NCI-H1694 treated with DMSO at 0.1 percent for 48 hours (cell line): ENCODE measurements around the gene DUS1L.

ENCODE experiments used
- DNase-seq: peaks from one replicate; lab custom pipeline; 2025; lab: John Stamatoyannopoulos, UW

Gene DUS1L

DNA sequence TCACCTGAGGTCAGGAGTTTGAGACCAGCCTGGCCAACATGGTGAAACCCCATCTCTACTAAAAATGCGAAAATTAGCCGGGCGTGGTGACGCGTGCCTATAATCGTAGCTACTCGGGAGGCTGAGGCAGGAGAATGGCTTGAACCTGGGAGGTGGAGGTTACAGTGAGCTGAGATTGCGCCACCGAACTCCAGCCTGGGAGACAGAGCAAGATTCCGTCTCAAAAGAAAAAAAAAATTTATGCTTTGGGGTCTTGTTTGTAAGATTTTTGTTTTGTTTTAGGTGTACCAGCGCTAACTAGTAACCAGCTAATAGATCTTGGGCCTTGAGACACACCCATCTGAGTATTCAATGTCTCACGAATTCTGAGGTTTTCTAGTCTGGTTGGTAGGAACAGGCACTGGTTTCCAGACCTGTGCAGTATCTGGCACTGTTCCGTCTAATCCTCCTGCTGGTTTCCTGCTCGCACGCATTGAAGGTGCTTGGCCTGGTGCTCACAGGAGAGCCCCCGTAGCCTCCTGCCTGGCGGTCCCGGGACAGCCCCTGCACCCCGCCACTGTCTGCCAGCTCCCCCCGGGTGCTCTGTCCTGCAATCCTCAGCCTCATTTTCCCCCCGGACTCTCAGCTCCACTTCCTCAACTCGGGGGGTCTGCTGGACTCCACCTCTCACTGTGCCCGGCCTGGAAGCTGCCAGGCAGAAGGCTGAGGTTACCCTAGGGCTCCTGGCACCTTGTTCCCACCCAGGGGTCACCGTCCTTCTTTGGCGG, 10.6 kb upstream of the DUS1L start:
- DNase-seq = no peak

- no peak for DNase-seq
These were observed 7.8 kb upstream of the DUS1L start for GRCh38 chr17:82073446-82073845.

GRCh38 chr17:82072827-82073226, 7.2 kb upstream of the DUS1L start:
- no peak for DNase-seq

- no peak for DNase-seq
These were observed 5.0 kb upstream of the DUS1L start for GRCh38 chr17:82070611-82071010.

- no peak for DNase-seq
These were observed 389 bp downstream of the DUS1L start for GRCh38 chr17:82065193-82065637.

DNA sequence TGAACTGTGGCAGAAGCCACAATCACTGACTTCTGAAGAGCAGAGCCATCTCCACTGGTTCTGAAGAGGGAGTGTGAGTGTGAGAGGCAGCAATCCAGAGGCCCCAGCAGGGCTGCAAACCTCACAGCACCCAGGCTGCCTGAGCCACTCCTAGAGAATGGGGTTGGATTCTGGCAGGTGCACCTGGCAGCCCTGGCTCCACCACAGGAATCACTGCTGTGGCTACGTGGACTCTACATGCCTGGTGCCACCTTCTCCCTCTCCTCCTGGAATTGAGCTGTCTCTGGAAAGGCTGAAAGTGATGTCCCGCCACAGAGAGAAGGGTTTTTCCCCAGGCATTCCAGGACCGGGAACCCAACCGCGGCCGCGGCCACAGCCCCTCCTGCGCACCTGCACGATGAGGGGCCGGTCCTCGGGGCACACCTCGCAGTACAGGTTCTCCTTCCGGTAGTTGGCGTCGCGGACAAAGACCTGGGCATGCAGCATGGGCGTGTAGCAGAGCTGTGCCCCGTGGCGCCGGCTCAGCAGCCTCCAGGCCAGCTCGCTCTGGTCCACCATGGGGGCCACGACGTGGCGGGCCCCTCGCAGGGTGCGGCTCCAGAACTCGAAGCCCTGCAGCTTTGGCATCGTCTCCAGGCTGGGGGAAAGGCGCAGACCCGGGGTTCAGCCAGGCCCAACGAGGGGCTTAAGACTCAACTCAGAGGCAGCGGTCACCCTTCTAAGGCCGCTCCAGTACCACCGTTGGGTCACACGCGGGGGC, 991 bp downstream of the DUS1L start:
- DNase-seq = no peak

GRCh38 chr17:82063424-82064415, 1.9 kb downstream of the DUS1L start:
- no peak for DNase-seq

DNA sequence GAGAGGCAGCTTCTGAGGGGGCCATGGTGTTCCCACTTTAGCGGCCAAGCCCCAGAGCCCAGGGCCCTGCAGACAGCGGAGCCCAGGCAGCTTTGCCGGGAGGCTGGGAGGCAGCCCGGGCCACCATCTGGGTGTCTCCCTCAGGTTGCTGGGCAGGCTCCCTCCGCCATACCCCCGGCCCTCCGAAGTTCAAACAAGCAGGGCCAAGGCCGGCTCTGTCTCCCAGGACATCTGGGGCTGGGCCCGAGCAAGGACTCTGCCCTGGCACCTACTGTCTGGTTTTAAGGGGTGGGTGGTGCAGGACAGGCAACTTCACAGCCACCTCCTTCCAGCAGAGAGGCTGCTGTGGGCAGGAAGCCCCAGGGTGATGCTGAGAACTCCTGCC, 2.6 kb downstream of the DUS1L start:
- DNase-seq = no peak

GRCh38 chr17:82062076-82062983, 3.3 kb downstream of the DUS1L start:
- no peak for DNase-seq

DNA sequence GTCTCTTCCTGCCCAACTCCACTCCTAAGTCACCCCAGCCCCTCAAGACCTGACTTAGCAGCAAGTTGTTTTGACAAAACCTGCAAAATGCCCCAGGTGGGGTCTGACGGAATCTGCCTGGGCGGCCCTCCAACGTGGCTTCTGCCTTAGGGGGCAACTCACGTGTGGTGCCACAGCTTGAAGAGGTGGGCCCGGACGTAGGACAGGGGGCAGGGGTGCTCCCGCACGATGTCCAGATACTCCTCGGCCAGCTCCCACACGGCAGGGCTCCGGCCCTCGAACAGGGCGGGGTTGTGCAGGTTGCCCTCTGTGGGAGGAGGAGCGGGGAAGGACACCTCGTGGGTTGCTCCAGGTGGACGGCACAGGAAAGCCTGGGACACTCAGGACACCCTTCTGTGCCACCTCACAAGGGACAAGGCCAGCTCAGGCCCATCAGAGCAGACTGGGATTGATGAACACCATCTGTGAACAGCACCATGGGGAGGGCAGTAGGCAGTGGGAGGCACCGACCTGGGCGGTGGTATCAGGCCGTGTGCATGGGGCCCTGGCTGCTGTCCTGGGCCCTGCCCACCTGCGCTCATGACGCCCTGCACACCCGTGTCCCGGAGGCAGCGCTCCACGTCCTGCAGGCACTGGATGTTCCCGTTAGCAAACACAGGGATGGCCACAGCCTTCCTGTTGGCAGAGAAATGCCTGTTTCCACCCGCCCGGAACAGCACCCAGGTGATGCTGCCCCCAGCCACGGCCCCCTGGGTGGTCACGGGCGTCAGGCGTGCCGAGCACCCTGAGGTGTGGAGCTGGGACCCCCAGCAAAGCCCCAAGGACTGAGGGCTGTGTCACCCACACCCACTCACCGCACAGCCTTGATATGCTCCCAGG, 4.3 kb downstream of the DUS1L start:
- DNase-seq = no peak

- no peak for DNase-seq
These were observed 5.0 kb downstream of the DUS1L start for GRCh38 chr17:82060614-82061013.

GRCh38 chr17:82060001-82060380, 5.6 kb downstream of the DUS1L start:
- no peak for DNase-seq

DNA sequence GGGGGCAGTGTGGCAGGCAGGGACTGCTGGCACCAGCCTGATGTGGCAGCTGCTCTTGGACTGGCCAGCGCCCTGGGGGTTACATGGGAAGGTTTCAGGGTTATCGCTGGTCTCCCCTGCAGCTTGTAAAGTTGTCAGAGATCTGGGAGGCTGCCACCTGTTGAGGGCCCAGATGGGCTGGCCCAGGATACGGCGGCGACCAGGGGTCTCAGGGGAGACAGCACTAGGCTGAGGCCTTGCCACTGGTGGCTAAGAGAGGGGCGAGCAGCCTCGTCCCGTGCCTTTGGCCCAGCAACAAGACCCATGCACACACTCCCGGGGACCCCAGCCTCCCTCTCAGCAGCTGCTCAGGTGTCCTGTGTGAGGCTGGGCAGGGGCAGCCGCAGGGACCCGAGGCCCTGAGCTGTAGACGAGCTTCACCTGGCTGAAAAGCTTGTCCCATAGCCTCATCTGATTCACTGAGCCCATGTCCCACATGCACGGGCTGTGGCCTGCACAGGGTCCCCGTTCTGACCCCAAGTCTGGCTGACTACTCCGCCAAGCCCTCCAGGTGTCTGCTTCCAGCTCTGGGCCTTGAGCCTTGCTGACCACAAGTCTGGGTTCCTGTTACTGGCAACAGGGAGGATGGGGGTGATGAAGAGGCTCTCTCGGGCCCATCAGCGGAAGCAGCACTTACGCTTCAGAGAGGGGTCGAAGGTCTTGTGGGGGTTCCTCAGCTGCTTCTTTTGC, 6.2 kb downstream of the DUS1L start:
- no peak for DNase-seq

DNA sequence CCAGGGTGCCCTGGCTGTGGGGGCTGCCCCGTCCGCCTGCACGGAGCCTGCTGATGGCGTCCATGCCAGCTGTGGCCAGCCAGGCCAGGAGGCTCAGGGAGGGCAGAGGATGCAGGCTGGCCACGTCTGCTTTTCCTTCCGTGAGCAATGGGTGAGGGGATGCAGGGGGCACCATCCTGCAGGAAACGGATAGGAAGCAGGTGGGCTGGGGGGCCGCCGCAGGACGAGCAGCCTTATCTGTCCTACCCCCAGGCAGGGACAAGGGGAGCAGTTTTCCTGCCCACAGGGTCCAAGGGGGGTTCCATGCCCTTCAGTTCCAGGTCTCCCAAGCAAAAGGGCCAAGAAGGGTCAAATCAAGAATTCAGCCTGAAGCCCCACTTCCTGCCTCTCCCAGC, 6.8 kb downstream of the DUS1L start:
- DNase-seq = no peak

GRCh38 chr17:82058230-82058854, 7.3 kb downstream of the DUS1L start:
- no peak for DNase-seq

- no peak for DNase-seq
These were observed 8.6 kb downstream of the DUS1L start for GRCh38 chr17:82056729-82057621.

DNA sequence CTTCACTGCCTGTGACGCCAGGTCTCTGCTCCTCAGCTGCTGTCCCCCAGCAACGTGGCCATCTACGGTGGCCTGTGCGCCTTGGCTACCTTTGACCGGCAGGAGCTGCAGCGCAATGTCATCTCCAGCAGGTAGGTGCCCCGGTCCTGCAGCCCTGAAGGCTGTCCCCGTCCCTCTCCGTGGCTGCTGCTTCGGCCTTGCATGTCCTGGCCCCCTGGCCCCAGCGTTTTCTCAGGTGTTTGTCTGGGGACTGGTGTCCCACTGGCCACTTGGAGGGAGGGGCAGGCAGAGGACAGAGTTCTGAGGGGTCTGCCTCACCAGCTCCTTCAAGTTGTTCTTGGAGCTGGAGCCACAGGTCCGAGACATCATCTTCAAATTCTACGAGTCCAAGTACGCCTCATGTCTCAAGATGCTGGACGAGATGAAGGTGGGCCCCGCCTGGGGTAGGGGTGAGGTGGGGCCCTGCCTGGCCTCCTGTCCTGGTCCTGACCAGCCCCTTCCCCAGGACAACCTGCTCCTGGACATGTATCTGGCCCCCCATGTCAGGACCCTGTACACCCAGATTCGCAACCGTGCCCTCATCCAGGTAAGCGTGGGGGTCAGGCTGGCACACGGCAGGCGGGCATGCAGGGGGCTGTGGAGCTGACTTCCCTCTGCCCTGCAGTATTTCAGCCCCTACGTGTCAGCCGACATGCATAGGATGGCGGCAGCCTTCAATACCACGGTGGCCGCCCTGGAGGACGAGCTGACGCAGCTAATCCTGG, 9.5 kb downstream of the DUS1L start:
- DNase-seq = no peak
